ENCODE data around the gene ZNF804A.

Gene ZNF804A

GRCh38 chr2:184906709-184907108 lies 308.4 kb downstream of the ZNF804A start:
- DNase-seq (ENCODE audit: extremely low spot score, insufficient read length, low read depth) (no peak), FAIRE-seq (no peak)

GRCh38 chr2:184908966-184909365 lies 310.6 kb downstream of the ZNF804A start:
- DNase-seq (ENCODE audit: extremely low spot score, insufficient read length, low read depth): no peak
- no peak for FAIRE-seq

- DNase-seq (ENCODE audit: extremely low spot score, insufficient read length, low read depth): no peak
- no peak for FAIRE-seq
These were observed 322.2 kb downstream of the ZNF804A start for GRCh38 chr2:184920451-184920965.

- FAIRE-seq (no peak), DNase-seq (ENCODE audit: extremely low spot score, insufficient read length, low read depth) (no peak)
These were observed 323.3 kb downstream of the ZNF804A start for GRCh38 chr2:184921676-184922075.

GRCh38 chr2:184923751-184924150 lies 325.4 kb downstream of the ZNF804A start:
- no peak for FAIRE-seq

GRCh38 chr2:184927040-184927439 lies 328.7 kb downstream of the ZNF804A start:
- FAIRE-seq (no peak), DNase-seq (ENCODE audit: extremely low spot score, insufficient read length, low read depth) (no peak)

More at GRCh38 chr2:184923751-184924150, 325.4 kb downstream of the ZNF804A start:
- no peak for DNase-seq (ENCODE audit: extremely low spot score, insufficient read length, low read depth)

GRCh38 chr2:184936761-184937160 lies 338.4 kb downstream of the ZNF804A start:
- DNase-seq (ENCODE audit: extremely low spot score, insufficient read length, low read depth): no peak

GRCh38 chr2:184938221-184938985 lies 340.1 kb downstream of the ZNF804A start:
- no peak for FAIRE-seq

More at GRCh38 chr2:184936761-184937160, 338.4 kb downstream of the ZNF804A start:
- no peak for FAIRE-seq

GRCh38 chr2:184945326-184945725 lies 347.0 kb downstream of the ZNF804A start:
- DNase-seq (ENCODE audit: extremely low spot score, insufficient read length, low read depth) (no peak), FAIRE-seq (no peak)

More at GRCh38 chr2:184938221-184938985, 340.1 kb downstream of the ZNF804A start:
- no peak for DNase-seq (ENCODE audit: extremely low spot score, insufficient read length, low read depth)

GRCh38 chr2:184945824-184946223 lies 347.5 kb downstream of the ZNF804A start:
- FAIRE-seq (no peak), DNase-seq (ENCODE audit: extremely low spot score, insufficient read length, low read depth) (no peak)

GRCh38 chr2:184956856-184957255 lies 358.5 kb downstream of the ZNF804A start:
- DNase-seq (ENCODE audit: extremely low spot score, insufficient read length, low read depth) (no peak), FAIRE-seq (no peak)

GRCh38 chr2:184971546-184972068 lies 373.3 kb downstream of the ZNF804A start:
- no peak for DNase-seq (ENCODE audit: extremely low spot score, insufficient read length, low read depth)
- no peak for FAIRE-seq
